HG02763 (cell line): Measurements from ENCODE around the gene LSM2.
"Not testable (repeated sequence)": the region's sequence is repeated elsewhere in the genome, so short reads cannot be mapped to it uniquely, and the experiment has no call there.

Experiments
- ATAC-seq: cut with Tn5 transposase; IDR thresholded peaks from one replicate; pipeline ENCODE4 v1.9.1; 2021; ENCODE audit warnings: mild to moderate bottlenecking, moderate library complexity; ENCODE audit not compliant: unreplicated experiment

Gene LSM2

GRCh38 chr6:31806470-31807272 is at the start of gene LSM2:
LSM2 (minus strand) TSS chr6:31806966; CDS start chr6:31806757, 209 bp downstream.
- ATAC-seq = peak; percentile 88

- not testable (repeated sequence) for ATAC-seq
These were observed 45.4 kb upstream of the LSM2 start for GRCh38 chr6:31851980-31852718.

GRCh38 chr6:31851485-31851832 is 44.7 kb upstream of the LSM2 start:
- no peak for ATAC-seq

DNA sequence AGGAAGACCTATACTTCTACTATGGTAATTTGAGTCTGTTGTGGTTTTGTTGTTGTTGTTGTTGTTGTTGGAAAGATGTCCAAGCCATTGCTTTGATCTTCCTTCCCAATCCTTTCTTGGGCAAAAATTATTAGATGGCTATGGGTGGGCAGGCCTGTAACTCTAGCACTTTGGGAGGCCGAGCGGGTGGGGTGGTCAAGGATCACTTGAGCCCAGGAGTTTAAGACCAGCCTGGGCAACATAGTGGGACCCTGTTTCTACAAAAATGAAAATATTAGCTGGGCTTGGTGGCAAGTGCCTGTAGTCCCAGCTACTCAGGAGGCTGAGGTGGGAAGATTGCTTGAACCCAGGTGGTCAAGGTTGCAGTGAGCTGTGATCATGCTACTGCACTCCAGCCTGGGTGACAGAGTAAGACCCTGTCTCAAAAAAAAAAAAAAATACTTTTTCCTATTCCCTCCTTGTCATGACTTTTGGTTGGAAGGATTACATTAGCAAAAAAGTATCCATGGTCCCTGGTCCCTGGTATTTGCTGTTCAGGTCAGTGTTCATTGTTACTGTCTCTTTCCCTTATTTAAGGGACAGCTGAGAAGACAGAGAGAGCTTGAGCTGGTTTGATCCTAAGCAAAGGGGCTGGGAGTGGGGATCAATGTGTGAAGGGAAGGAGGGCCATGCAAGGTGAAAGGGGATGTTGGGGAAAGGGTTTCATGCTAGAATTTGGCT is 44.2 kb upstream of the LSM2 start:
- no peak for ATAC-seq

- ATAC-seq = no peak
These were observed 40.7 kb upstream of the LSM2 start for GRCh38 chr6:31847276-31847978.

GRCh38 chr6:31844507-31844906 is 37.7 kb upstream of the LSM2 start:
- ATAC-seq = no peak

- no peak for ATAC-seq
These were observed 35.3 kb upstream of the LSM2 start for GRCh38 chr6:31842053-31842452.

GRCh38 chr6:31839779-31840126 is 33.0 kb upstream of the LSM2 start:
- not testable (repeated sequence) for ATAC-seq

- no peak for ATAC-seq
These were observed 32.2 kb upstream of the LSM2 start for GRCh38 chr6:31838968-31839367.

DNA sequence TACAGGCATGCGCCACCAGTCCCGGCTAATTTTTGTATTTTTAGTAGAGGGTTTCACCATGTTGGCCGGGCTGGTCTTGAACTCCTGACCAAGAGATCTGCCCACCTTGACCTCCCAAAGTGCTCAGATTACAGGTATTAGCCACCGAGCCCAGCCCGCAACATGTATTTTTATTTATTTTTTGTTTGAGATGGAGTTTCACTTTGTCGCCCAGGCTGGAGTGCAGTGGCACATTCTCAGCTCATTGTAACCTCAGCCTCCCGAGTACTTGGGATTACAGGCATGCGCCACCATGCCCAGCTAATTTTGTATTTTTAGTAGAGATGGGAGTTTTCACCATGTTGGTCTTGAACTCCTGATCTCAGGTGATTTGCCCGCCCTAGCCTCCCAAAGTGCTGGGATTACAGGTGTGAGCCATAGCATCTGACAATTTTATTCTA is 31.4 kb upstream of the LSM2 start:
- not testable (repeated sequence) for ATAC-seq

- no peak for ATAC-seq
These were observed 30.8 kb upstream of the LSM2 start for GRCh38 chr6:31837369-31838113.

DNA sequence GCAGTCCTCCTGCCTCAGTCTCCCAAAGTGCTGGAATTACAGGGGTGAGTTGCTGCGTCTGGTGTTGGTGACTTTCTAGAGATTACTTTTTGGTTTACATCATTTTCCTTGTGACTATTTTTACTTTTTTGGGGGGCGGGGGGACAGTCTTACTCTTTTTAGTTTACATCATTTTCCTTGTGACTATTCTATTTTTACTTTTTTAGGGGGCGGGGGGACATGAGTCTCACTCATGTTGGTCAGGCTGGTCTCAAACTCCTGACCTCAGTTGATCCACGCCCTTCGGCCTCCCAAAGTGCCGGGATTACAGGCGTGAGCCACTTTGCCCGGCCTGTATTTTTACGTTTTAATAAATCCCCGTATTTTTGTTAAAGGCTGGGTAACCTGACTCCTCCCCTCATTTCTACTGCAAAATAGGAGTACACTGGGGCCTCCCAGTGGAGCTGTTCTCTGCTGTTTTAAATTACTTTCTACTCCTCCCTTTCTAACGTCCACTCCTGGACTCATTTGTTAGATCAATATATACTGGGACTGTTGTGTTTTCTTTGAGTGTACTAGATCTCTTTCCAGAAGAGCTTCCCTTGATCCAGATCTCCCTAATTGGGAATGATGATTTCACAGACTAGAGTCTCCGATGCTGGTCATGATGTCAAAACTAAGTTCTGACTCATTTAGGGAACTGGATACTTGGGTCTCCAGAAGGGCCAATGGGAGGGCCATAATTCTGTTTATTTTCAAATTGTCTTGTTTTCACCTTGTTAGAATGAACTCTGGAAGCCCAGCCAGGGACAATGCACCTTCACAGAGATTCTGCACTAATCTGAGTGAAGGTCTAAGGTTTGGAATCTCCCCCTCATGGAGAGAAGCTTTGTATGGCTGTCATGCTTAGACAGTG is 30.0 kb upstream of the LSM2 start:
- ATAC-seq = no peak

DNA sequence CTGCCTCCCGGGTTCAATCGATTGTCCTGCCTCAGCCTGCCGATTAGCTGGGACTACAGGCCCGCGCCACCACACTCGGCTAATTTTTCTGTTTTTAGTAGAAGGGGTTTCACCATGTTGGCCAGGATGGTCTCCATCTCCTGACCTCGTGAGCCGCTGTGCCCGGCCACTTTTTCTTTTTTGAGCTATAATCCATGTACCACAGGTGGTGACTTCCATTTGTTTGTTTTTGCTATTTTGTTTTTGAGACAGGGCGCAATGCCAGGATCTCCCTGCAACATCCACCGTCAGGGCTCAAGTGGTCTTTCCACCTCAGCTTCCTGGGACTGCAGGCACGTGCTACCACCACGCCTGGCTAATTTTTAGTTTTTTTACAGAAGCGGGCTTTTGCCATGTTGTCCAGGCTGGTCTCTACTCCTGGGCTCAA is 29.3 kb upstream of the LSM2 start:
- ATAC-seq = no peak

GRCh38 chr6:31834367-31835250 is 27.8 kb upstream of the LSM2 start:
- peak; percentile 43 for ATAC-seq

DNA sequence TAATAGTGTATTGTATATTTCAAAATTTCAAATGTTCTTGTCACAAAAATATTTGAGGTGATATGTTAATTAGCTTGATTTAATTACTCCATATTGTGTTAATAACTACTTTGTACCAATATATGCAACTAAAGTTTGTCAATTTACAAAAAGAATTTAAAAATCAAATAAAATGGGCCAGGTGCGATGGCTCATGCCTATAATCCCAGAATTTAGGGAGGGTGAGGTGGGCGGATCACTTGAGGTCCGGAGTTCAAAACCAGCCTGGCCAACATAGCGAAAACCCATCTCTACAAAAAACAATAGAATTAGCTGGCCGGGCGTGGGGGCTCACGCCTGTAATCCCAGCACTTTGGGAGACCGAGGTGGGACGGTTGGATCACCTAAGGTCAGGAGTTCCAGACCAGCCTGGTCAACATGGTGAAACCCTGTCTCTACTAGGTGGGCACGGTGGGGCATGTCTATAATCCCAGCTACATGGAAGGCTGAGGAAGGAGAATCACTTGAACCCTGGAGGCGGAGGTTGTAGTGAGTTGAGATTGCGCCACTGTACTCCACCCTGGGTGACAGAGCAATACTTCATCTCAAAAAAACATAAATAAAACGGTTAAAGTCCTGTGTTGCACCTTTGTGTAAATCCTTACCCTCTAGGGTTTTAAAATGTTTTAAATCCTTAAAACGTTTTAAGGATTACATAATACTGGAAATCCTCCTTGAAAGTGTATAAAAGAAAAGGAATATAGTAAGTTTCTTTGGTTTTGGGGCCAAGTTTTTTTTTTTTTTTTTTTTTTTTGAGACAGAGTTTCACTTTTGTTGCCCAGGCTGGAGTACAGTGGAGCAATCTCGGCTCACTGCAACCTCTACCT is 24.8 kb upstream of the LSM2 start:
- no peak for ATAC-seq

DNA sequence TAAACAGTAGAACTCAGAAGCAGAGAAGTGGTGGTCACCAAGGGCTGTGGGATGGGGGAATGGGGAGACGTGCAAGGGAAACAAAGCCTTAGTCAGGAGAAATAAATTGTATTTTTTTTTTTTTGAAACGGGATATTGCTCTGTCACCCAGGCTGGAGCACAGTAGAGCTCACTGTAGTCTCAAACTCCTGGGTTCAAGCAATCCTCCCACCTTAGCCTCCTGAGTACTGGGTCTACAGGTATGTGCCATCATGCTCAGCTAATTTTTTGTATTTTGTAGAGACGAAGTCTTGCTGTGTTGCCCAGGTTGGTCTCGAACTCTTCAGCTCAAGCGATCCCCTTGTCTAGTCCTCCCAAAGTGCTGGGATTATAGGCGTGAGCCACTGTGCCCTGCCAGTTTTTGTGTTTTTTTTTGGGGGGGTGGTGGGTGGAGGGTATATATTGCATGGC is 24.1 kb upstream of the LSM2 start:
- ATAC-seq = no peak

DNA sequence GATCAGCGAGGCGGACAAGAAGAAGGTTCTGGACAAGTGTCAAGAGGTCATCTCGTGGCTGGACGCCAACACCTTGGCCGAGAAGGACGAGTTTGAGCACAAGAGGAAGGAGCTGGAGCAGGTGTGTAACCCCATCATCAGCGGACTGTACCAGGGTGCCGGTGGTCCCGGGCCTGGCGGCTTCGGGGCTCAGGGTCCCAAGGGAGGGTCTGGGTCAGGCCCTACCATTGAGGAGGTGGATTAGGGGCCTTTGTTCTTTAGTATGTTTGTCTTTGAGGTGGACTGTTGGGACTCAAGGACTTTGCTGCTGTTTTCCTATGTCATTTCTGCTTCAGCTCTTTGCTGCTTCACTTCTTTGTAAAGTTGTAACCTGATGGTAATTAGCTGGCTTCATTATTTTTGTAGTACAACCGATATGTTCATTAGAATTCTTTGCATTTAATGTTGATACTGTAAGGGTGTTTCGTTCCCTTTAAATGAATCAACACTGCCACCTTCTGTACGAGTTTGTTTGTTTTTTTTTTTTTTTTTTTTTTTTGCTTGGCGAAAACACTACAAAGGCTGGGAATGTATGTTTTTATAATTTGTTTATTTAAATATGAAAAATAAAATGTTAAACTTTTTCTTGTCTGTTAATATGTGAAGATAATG is 23.0 kb upstream of the LSM2 start:
- ATAC-seq = no peak
